Suprapubic skin (tissue), 3 donors: ENCODE measurements around the gene FEM1B.

Experiments used
- EP300 ChIP-seq: sonication (generic); formaldehyde crosslinking; IDR thresholded peaks from one replicate; pipeline ENCODE4 v1.6.1; 2017; ENCODE audit warnings: antibody characterized with exemption
- POLR2A ChIP-seq, 2 donors: fragments of 450-650 bp; IDR thresholded peaks; one replicate each; pipeline ENCODE4 v1.6.1; 2017; ENCODE audit warnings: antibody characterized with exemption in 2 of 2, mild to moderate bottlenecking in 2 of 2, moderate library complexity in 2 of 2
- TF ChIP-seq, protein P1 (sequence below), 2 donors: fragments of 200-600 bp in 1 of 2; fragments of 450-650 bp in 1 of 2; sonication (generic) in 1 of 2; IDR thresholded peaks; one replicate each; pipeline ENCODE4 v1.5.1; 2016 to 2019; ENCODE audit warnings: antibody characterized with exemption in 2 of 2, mild to moderate bottlenecking in 1 of 2, moderate library complexity in 1 of 2

DNA sequence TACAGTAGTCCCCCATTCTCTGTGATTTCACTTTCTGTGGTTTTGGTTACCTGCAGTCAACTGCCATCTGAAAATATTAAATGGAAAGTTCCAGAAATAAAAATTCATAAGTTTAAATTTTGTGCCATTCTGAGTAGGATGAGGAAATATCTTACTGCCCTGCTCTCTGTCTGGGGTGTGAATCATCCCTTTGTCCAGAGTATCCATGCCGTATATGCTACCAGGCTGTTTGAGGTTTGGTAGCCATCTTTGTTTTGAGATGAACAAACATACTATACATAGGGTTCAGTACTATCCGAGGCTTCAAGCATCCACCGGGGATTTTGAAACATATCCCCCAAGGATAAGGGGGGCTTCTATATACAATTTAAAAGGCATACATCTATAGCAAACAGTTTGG lies 16.3 kb upstream of the FEM1B start:
- TF ChIP-seq, protein P1, sequence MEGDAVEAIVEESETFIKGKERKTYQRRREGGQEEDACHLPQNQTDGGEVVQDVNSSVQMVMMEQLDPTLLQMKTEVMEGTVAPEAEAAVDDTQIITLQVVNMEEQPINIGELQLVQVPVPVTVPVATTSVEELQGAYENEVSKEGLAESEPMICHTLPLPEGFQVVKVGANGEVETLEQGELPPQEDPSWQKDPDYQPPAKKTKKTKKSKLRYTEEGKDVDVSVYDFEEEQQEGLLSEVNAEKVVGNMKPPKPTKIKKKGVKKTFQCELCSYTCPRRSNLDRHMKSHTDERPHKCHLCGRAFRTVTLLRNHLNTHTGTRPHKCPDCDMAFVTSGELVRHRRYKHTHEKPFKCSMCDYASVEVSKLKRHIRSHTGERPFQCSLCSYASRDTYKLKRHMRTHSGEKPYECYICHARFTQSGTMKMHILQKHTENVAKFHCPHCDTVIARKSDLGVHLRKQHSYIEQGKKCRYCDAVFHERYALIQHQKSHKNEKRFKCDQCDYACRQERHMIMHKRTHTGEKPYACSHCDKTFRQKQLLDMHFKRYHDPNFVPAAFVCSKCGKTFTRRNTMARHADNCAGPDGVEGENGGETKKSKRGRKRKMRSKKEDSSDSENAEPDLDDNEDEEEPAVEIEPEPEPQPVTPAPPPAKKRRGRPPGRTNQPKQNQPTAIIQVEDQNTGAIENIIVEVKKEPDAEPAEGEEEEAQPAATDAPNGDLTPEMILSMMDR (IDR thresholded peaks at IDR 0.05): no peak
- TF ChIP-seq POLR2A (IDR thresholded peaks at IDR 0.05) (no peak), EP300 (no peak)
